NK-92 treated with Interleukin-12 subunit alpha and Interleukin-12 subunit beta, amount 100 ng/mL, for 24 hours (cell line): ENCODE results near the gene FEV.
A peak's percentile ranks its signal among the peaks of the same experiment; 100 is the strongest.

ENCODE experiments used
- DNase-seq: peaks from one replicate; lab custom pipeline; 2025; lab: John Stamatoyannopoulos, UW

FEV gene

GRCh38 chr2:218985021-218985324 lies at the start of gene FEV:
FEV (minus strand) TSS chr2:218985184; CDS start chr2:218985075, 109 bp downstream.
- DNase-seq: no peak

- DNase-seq: no peak
Measured at GRCh38 chr2:219032051-219032745, 47.2 kb upstream of the FEV start.

GRCh38 chr2:219031005-219031738 lies 46.2 kb upstream of the FEV start:
- no peak for DNase-seq

GRCh38 chr2:219030177-219030940 lies 45.4 kb upstream of the FEV start:
- DNase-seq: no peak

GRCh38 chr2:219029829-219030165 lies 44.8 kb upstream of the FEV start:
- peak; percentile 37 for DNase-seq

- DNase-seq: no peak
Measured at GRCh38 chr2:219028996-219029828, 44.2 kb upstream of the FEV start.

- no peak for DNase-seq
Measured at GRCh38 chr2:219028141-219028540, 43.2 kb upstream of the FEV start.

- DNase-seq: no peak
Measured at GRCh38 chr2:219027511-219028055, 42.6 kb upstream of the FEV start.

GRCh38 chr2:219026946-219027345 lies 42.0 kb upstream of the FEV start:
- no peak for DNase-seq

GRCh38 chr2:219025637-219026585 lies 40.9 kb upstream of the FEV start:
- DNase-seq: no peak

- DNase-seq: no peak
Measured at GRCh38 chr2:219024059-219024458, 39.1 kb upstream of the FEV start.

- no peak for DNase-seq
Measured at GRCh38 chr2:219023045-219023605, 38.1 kb upstream of the FEV start.

- DNase-seq: no peak
Measured at GRCh38 chr2:219022616-219023015, 37.6 kb upstream of the FEV start.

GRCh38 chr2:219022041-219022440 lies 37.1 kb upstream of the FEV start:
- DNase-seq: no peak

GRCh38 chr2:219021591-219021990 lies 36.6 kb upstream of the FEV start:
- DNase-seq: no peak

- no peak for DNase-seq
Measured at GRCh38 chr2:219020604-219021365, 35.8 kb upstream of the FEV start.

- no peak for DNase-seq
Measured at GRCh38 chr2:219019436-219019835, 34.5 kb upstream of the FEV start.

GRCh38 chr2:219018726-219019125 lies 33.7 kb upstream of the FEV start:
- no peak for DNase-seq

GRCh38 chr2:219018286-219018685 lies 33.3 kb upstream of the FEV start:
- no peak for DNase-seq
